ENCODE data around the gene MDN1.
"Not testable (repeated sequence)": the region's sequence is repeated elsewhere in the genome, so short reads cannot be mapped to it uniquely, and the experiment has no call there.

MDN1 gene

GRCh38 chr6:89830170-89830809 is 10.7 kb upstream of the MDN1 start:
- no peak for TF ChIP-seq CTCF (IDR thresholded peaks at IDR 0.05; ENCODE audit: poor library complexity, severe bottlenecking)
- Histone ChIP-seq H3K36me3 (ENCODE audit: low read depth) (peaks cover 43% of the 10 kb centered on the region), H3K4me1 (ENCODE audit: insufficient read depth, poor library complexity, severe bottlenecking) (peaks cover 5% of the 10 kb centered on the region), H3K27ac (ENCODE audit: poor library complexity, severe bottlenecking) (peak overlapping the region; percentile 53), H3K4me3 (ENCODE audit: severe bottlenecking) (peak overlapping the region; percentile 97), H3K9me3 (ENCODE audit: severe bottlenecking) (no peaks in the 10 kb centered on the region), H3K27me3 (ENCODE audit: insufficient read depth, poor library complexity, severe bottlenecking) (no peaks in the 10 kb centered on the region)
- DNase-seq (ENCODE audit: low spot score): no peak
- no peak for ATAC-seq (ENCODE audit: low read depth)

- H3K36me3 ChIP-seq (ENCODE audit: low read depth): peaks cover 37% of the 10 kb centered on the region
- ATAC-seq (ENCODE audit: low read depth) (peak; percentile 98), DNase-seq (ENCODE audit: low spot score) (peak; percentile 92)
- H3K27ac ChIP-seq (ENCODE audit: poor library complexity, severe bottlenecking): peak within 1 kb of the TSS; percentile 53
- TF ChIP-seq CTCF (IDR thresholded peaks at IDR 0.05; ENCODE audit: poor library complexity, severe bottlenecking): no peak
- H3K9me3 ChIP-seq (ENCODE audit: severe bottlenecking): no peaks in the 10 kb centered on the region
- H3K4me1 ChIP-seq (ENCODE audit: insufficient read depth, poor library complexity, severe bottlenecking): peaks cover 5% of the 10 kb centered on the region
- peak within 1 kb of the TSS; percentile 97 for H3K4me3 ChIP-seq (ENCODE audit: severe bottlenecking)
- H3K27me3 ChIP-seq (ENCODE audit: insufficient read depth, poor library complexity, severe bottlenecking): no peaks in the 10 kb centered on the region
These were observed 10.0 kb upstream of the MDN1 start, which contains the start of gene CASP8AP2 for GRCh38 chr6:89829472-89830169. TSS of gene CASP8AP2 (plus strand) at chr6:89829880.

- ATAC-seq (ENCODE audit: low read depth) (peak; percentile 53), DNase-seq (ENCODE audit: low spot score) (no peak)
- Histone ChIP-seq H3K27ac (ENCODE audit: poor library complexity, severe bottlenecking) (peak overlapping the region; percentile 53), H3K27me3 (ENCODE audit: insufficient read depth, poor library complexity, severe bottlenecking) (no peaks in the 10 kb centered on the region), H3K36me3 (ENCODE audit: low read depth) (peaks cover 34% of the 10 kb centered on the region), H3K4me3 (ENCODE audit: severe bottlenecking) (peak overlapping the region; percentile 97), H3K9me3 (ENCODE audit: severe bottlenecking) (no peaks in the 10 kb centered on the region), H3K4me1 (ENCODE audit: insufficient read depth, poor library complexity, severe bottlenecking) (peaks cover 5% of the 10 kb centered on the region)
- TF ChIP-seq CTCF (IDR thresholded peaks at IDR 0.05; ENCODE audit: poor library complexity, severe bottlenecking): no peak
These were observed 9.4 kb upstream of the MDN1 start for GRCh38 chr6:89828988-89829471.

GRCh38 chr6:89828475-89828987 is 8.9 kb upstream of the MDN1 start:
- not testable (repeated sequence) for H3K9me3 ChIP-seq (ENCODE audit: severe bottlenecking); H3K27me3 ChIP-seq (ENCODE audit: insufficient read depth, poor library complexity, severe bottlenecking); DNase-seq (ENCODE audit: low spot score); H3K4me1 ChIP-seq (ENCODE audit: insufficient read depth, poor library complexity, severe bottlenecking); ATAC-seq (ENCODE audit: low read depth)
- peaks cover 30% of the 10 kb centered on the region for H3K36me3 ChIP-seq (ENCODE audit: low read depth)
- peak overlapping the region; percentile 97 for H3K4me3 ChIP-seq (ENCODE audit: severe bottlenecking)
- peak overlapping the region; percentile 53 for H3K27ac ChIP-seq (ENCODE audit: poor library complexity, severe bottlenecking)

- Histone ChIP-seq H3K9me3 (ENCODE audit: severe bottlenecking) (no peaks in the 10 kb centered on the region), H3K4me3 (ENCODE audit: severe bottlenecking) (no peak overlapping the region), H3K36me3 (ENCODE audit: low read depth) (peaks cover 5% of the 10 kb centered on the region), H3K27ac (ENCODE audit: poor library complexity, severe bottlenecking) (no peak overlapping the region), H3K27me3 (ENCODE audit: insufficient read depth, poor library complexity, severe bottlenecking) (no peaks in the 10 kb centered on the region), H3K4me1 (ENCODE audit: insufficient read depth, poor library complexity, severe bottlenecking) (peaks cover 5% of the 10 kb centered on the region)
- DNase-seq (ENCODE audit: low spot score) (no peak), ATAC-seq (ENCODE audit: low read depth) (no peak)
- no peak for TF ChIP-seq CTCF (IDR thresholded peaks at IDR 0.05; ENCODE audit: poor library complexity, severe bottlenecking)
These were observed 6.5 kb upstream of the MDN1 start for GRCh38 chr6:89826029-89826528.
